HT1080 (cell line): ENCODE measurements around the gene VLDLR. TPM values are rescaled to one million over a fixed set of nuclear protein-coding genes. Genes with fewer than 3 reads are reported as not detected.

ENCODE experiments used
- total RNA-seq: library from RNA; depleted of rRNA; stranded (reverse); fragments of >200 nt; shearing (Covaris generic); gene quantifications from 2 replicates; pipeline ENCODE4 v1.2.3, GENCODE V29; 2014; rRNA removed

VLDLR gene
- total RNA-seq, 1 experiment from 2014 or later: 6.3 TPM

Other genes starting within 250 kb of the VLDLR start
- not detected in 2 replicates for gene KCNV2, start 95.7 kb downstream of the VLDLR start, total RNA-seq
- 80.4 and 102 TPM in 2 replicates for gene PUM3, start 222.3 kb downstream of the VLDLR start, total RNA-seq